Psoas muscle (tissue), 8 donors: Measurements from ENCODE around the gene NAXE. TPM values are rescaled to one million over a fixed set of nuclear protein-coding genes. Genes with fewer than 3 reads are reported as not detected.

Source experiments
- ATAC-seq, 4 donors: fragments of 200-7000 bp; cut with Tn5 transposase; one replicate each; pipeline ENCODE4 v1.9.1; 2020; ENCODE audit warnings: moderate library complexity in 3 of 4, mild to moderate bottlenecking in 2 of 4
- DNase-seq, 2 donors: peaks; one replicate each; pipeline ENCODE4 v3.0.0-alpha.2; 2020
- H3K27ac ChIP-seq: fragments of 200-600 bp; one replicate; pipeline ENCODE4 v1.8.0; 2022
- H3K27me3 ChIP-seq, 3 donors: fragments of 200-600 bp in 1 of 3; one replicate each; pipeline versions ENCODE4 v1.6.1 to v1.8.0; 2013 to 2022; ENCODE audit warnings: low read length in 2 of 3, mild to moderate bottlenecking in 2 of 3, moderate library complexity in 1 of 3; ENCODE audit not compliant: insufficient read depth in 3 of 3
- H3K36me3 ChIP-seq, 2 donors: fragments of 200-600 bp in 1 of 2; one replicate each; pipeline versions ENCODE4 v1.6.1 to v1.8.0; 2013 to 2022; ENCODE audit warnings: low read depth in 1 of 2, mild to moderate bottlenecking in 1 of 2, moderate library complexity in 1 of 2; ENCODE audit not compliant: insufficient read depth in 1 of 2
- H3K4me1 ChIP-seq: fragments of 200-600 bp; one replicate; pipeline ENCODE4 v1.8.0; 2022
- H3K4me3 ChIP-seq: fragments of 200-600 bp; one replicate; pipeline ENCODE4 v1.8.0; 2022; ENCODE audit warnings: mild to moderate bottlenecking
- H3K9me3 ChIP-seq: fragments of 200-600 bp; one replicate; pipeline ENCODE4 v1.8.0; 2022
- CTCF ChIP-seq: fragments of 200-600 bp; IDR thresholded peaks from one replicate; pipeline ENCODE4 v1.8.0; 2022; ENCODE audit warnings: antibody characterized with exemption
- WGBS, 3 donors: extraction: QIAGEN DNeasy Blood & Tissue Kit; methylation state at CpG; one replicate each; pipeline versions ENCODE4 v1.1.6 to v1.1.7; 2013; 5-methylcytosine and 5-hydroxymethylcytosine counted together
- intact Hi-C, 2 donors: fragments of 100-400 bp; cut with DNase I; formaldehyde crosslinking; loops; one replicate each; pipeline versions ENCODE4 v1.11.0 to v1.14.2; 2022
- polyA plus RNA-seq, 3 donors: library from polyadenylated mRNA; stranded (reverse); fragments of 200-250 nt; gene quantifications; one replicate each; pipeline ENCODE4 v1.2.3, GENCODE V29; 2013
- total RNA-seq, 4 donors: library from RNA; stranded (reverse); fragmentation: NEBNext Ultra II Directional in 2 of 4; extraction: Animal tissue kit (Norgen Biotek cat#: 25700) in 2 of 4; gene quantifications; one replicate each; pipeline versions ENCODE4 v1.2.1 to v1.2.4, GENCODE V29; 2021 to 2023
- donor health status: healthy with polysubstance abuse.
- donor health status: DM: no; HTN: no; CAD: no; lungs with moderate emphysema.
- donor health status: Bipolar disorder and iron deficiency.
- donor health status: healthy.
- donor health status: DM: yes; HTN: yes; CAD: no.
- donor health status: DM: no; HTN: no; CAD: no.
- donor health status: DM: no; HTN: no; CAD: no.
- donor health status: DM: yes; HTN: yes; CAD: no.

NAXE gene
- total and polyA plus RNA-seq, 7 donors: 44.3 to 77.5 (median 67.5) TPM

DNA sequence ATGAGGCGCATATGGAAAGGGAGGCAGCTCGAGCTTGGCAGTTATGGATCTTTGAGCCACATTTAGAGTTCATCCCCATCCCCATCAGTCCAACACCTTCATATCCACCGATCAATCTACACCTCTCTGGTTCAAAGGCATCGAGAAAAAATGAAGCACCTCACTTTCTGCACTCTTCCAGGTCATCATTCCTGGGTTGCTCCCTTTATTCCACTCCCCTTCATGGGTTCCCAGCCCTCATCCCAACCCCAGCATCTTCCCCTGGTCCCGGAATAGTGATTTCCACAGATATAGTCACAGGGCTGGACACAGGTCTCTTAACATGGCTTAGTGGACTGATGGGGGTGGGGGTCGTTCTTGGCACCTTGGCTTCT lies 28.0 kb downstream of the NAXE start:
- intact Hi-C loops: no loop called here
- ATAC-seq (no peak), DNase-seq (no peak)
- Histone ChIP-seq H3K27me3 (peaks cover 0 to 56% (median 12%) of the 10 kb centered on the region in 3 donors), H3K4me1 (peaks cover 8% of the 10 kb centered on the region), H3K27ac (no peak overlapping the region), H3K9me3 (no peaks in the 10 kb centered on the region), H3K36me3 (no peaks in the 10 kb centered on the region), H3K4me3 (no peak overlapping the region)
- TF ChIP-seq CTCF: no peak
- WGBS, 3 donors: 23 to 31% (median 26%) methylated on average over 4 to 6 of the region's 6 CpGs

- Histone ChIP-seq H3K4me3 (no peak overlapping the region), H3K27me3 (peaks cover 0 to 70% (median 20%) of the 10 kb centered on the region in 3 donors), H3K36me3 (no peaks in the 10 kb centered on the region), H3K4me1 (peaks cover 13% of the 10 kb centered on the region), H3K27ac (no peak overlapping the region), H3K9me3 (no peaks in the 10 kb centered on the region)
- TF ChIP-seq CTCF: no peak
- DNase-seq: no peak
- WGBS, 3 donors: 75 to 80% (median 76%) methylated on average over 6 of the region's 6 CpGs
- intact Hi-C loops: no loop called here
- no peak for ATAC-seq
Observed at GRCh38 chr1:156622581-156623297, 31.2 kb downstream of the NAXE start.

GRCh38 chr1:156623946-156624813 lies 32.6 kb downstream of the NAXE start:
- Histone ChIP-seq H3K36me3 (no peaks in the 10 kb centered on the region), H3K27me3 (peaks cover 0 to 63% (median 19%) of the 10 kb centered on the region in 3 donors), H3K4me1 (peaks cover 13% of the 10 kb centered on the region), H3K4me3 (peak overlapping the region; percentile 60), H3K27ac (no peak overlapping the region), H3K9me3 (no peaks in the 10 kb centered on the region)
- peak; percentile 61 to 72 (median 68) for ATAC-seq
- 1% methylated on average over 67 to 87 of the region's 87 CpGs for WGBS, 3 donors
- peak; percentile 37 to 70 for DNase-seq
- intact Hi-C loops: no loop called here
- peak; percentile 22 for TF ChIP-seq CTCF

DNA sequence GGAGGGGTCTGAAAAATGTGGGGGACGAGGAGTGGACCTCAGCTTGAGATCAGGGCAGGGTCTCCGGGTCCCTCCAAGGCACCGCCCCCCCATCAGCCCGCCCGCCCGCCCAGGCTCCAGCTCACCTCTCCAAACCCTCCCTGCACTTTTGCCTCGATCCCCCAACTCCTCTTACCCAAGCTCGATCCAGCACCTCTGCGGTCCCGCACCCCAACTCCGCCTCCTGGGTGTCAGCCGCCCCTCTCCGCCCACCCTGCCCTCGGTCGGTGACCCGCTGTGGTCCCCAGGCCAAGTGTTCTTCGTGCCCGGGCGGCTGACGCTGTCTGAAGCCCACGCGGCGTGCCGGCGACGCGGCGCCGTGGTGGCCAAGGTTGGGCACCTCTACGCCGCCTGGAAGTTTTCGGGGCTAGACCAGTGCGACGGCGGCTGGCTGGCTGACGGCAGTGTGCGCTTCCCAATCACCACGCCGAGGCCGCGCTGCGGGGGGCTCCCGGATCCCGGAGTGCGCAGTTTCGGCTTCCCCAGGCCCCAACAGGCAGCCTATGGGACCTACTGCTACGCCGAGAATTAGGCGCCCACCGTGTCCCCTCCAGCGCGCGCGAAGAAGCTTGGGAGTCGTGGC lies 33.3 kb downstream of the NAXE start:
- TF ChIP-seq CTCF: peak; percentile 1
- peak; percentile 12 to 29 (median 19) for ATAC-seq
- H3K36me3 ChIP-seq: no peaks in the 10 kb centered on the region
- H3K27ac ChIP-seq: no peak overlapping the region
- intact Hi-C loops: no loop called here
- H3K9me3 ChIP-seq: no peaks in the 10 kb centered on the region
- H3K27me3 ChIP-seq: peaks cover 0 to 61% (median 16%) of the 10 kb centered on the region in 3 donors
- peak overlapping the region; percentile 60 for H3K4me3 ChIP-seq
- peaks cover 13% of the 10 kb centered on the region for H3K4me1 ChIP-seq
- 1 to 2% (median 1%) methylated on average over 48 to 55 of the region's 55 CpGs for WGBS, 3 donors
- DNase-seq: no peak
